H9 (cell line): ENCODE results near the gene ITPR2. TPM values are rescaled to one million over a fixed set of nuclear protein-coding genes. Genes with fewer than 3 reads are reported as not detected.

ENCODE experiments used
- DNase-seq: peaks from one replicate; pipeline ENCODE4 v3.0.0-alpha.2; 2017
- H2AFZ ChIP-seq: one replicate; pipeline ENCODE4 v1.6.1; 2013; ENCODE audit warnings: mild to moderate bottlenecking, low read length, control low read depth, moderate library complexity
- H2AK5ac ChIP-seq: 2 replicates; pipeline ENCODE4 v1.6.1; 2013; ENCODE audit warnings: low read length, control low read depth, mixed read lengths; ENCODE audit not compliant: insufficient read length
- H2BK120ac ChIP-seq: one replicate; pipeline ENCODE4 v1.6.1; 2013; ENCODE audit warnings: low read depth, mild to moderate bottlenecking, low read length, control low read depth, inconsistent platforms; ENCODE audit not compliant: poor library complexity, severe bottlenecking
- H2BK12ac ChIP-seq: 2 replicates; pipeline ENCODE4 v1.6.1; 2013; ENCODE audit warnings: low read length, control low read depth, mixed read lengths, low read depth; ENCODE audit not compliant: insufficient read length
- H2BK15ac ChIP-seq: 2 replicates; pipeline ENCODE4 v1.6.1; 2013; ENCODE audit warnings: low read depth, low read length, control low read depth
- H2BK20ac ChIP-seq: one replicate; pipeline ENCODE4 v1.6.1; 2013; ENCODE audit warnings: low read depth, mild to moderate bottlenecking, low read length, control low read depth, inconsistent platforms; ENCODE audit not compliant: poor library complexity, severe bottlenecking
- H2BK5ac ChIP-seq: 2 replicates; pipeline ENCODE4 v1.6.1; 2013; ENCODE audit warnings: low read length, control low read depth, mixed read lengths; ENCODE audit not compliant: insufficient read length
- H3K14ac ChIP-seq: 2 replicates; pipeline ENCODE4 v1.6.1; 2013; ENCODE audit warnings: low read length, control low read depth; ENCODE audit not compliant: insufficient read depth
- H3K18ac ChIP-seq: 2 replicates; pipeline ENCODE4 v1.6.1; 2013; ENCODE audit warnings: low read depth, mild to moderate bottlenecking, mixed read lengths, low read length, control low read depth; ENCODE audit not compliant: insufficient read length
- H3K23ac ChIP-seq: 2 replicates; pipeline ENCODE4 v1.6.1; 2013; ENCODE audit warnings: low read length, control low read depth, mixed read lengths, low read depth; ENCODE audit not compliant: insufficient read length
- H3K23me2 ChIP-seq: 2 replicates; pipeline ENCODE4 v1.6.1; 2013; ENCODE audit warnings: low read depth, mild to moderate bottlenecking, mixed read lengths, low read length, control low read depth; ENCODE audit not compliant: insufficient read length, poor library complexity, severe bottlenecking
- H3K27ac ChIP-seq: 2 replicates; pipeline ENCODE4 v1.5.1; 2013; ENCODE audit warnings: low read length, control low read depth, mixed read lengths, low read depth; ENCODE audit not compliant: insufficient read length
- H3K27me3 ChIP-seq: 2 replicates; pipeline ENCODE4 v1.6.1; 2013; ENCODE audit warnings: low read length, control low read depth, inconsistent platforms; ENCODE audit not compliant: insufficient read depth
- H3K4ac ChIP-seq: 2 replicates; pipeline ENCODE4 v1.6.1; 2013; ENCODE audit warnings: low read depth, mild to moderate bottlenecking, control low read depth, inconsistent platforms, low read length, moderate library complexity
- H3K4me1 ChIP-seq: 2 replicates; pipeline ENCODE4 v1.6.1; 2013; ENCODE audit warnings: low read length, control low read depth, inconsistent platforms; ENCODE audit not compliant: insufficient read depth
- H3K4me2 ChIP-seq: 2 replicates; pipeline ENCODE4 v1.6.1; 2013; ENCODE audit warnings: low read length, control low read depth, mixed read lengths; ENCODE audit not compliant: insufficient read length, insufficient read depth
- H3K56ac ChIP-seq: 2 replicates; pipeline ENCODE4 v1.6.1; 2013; ENCODE audit warnings: low read depth, mild to moderate bottlenecking, mixed read lengths, low read length, control low read depth; ENCODE audit not compliant: insufficient read length
- H3K79me1 ChIP-seq: 2 replicates; pipeline ENCODE4 v1.6.1; 2013; ENCODE audit warnings: low read depth, mild to moderate bottlenecking, moderate library complexity, low read length, control low read depth, inconsistent platforms; ENCODE audit not compliant: insufficient read depth, poor library complexity, severe bottlenecking
- H3K79me2 ChIP-seq: 2 replicates; pipeline ENCODE4 v1.6.1; 2013; ENCODE audit warnings: low read length, control low read depth, inconsistent platforms; ENCODE audit not compliant: insufficient read depth
- H3K9ac ChIP-seq: 2 replicates; pipeline ENCODE4 v1.6.1; 2013; ENCODE audit warnings: low read length, control low read depth, mixed read lengths; ENCODE audit not compliant: insufficient read length; ENCODE audit errors: extremely low read depth
- H3K9me3 ChIP-seq: one replicate; pipeline ENCODE4 v1.6.1; 2013; ENCODE audit warnings: low read depth, low read length, inconsistent platforms; ENCODE audit not compliant: control insufficient read depth
- H3T11ph ChIP-seq: one replicate; pipeline ENCODE4 v1.6.1; 2013; ENCODE audit warnings: mild to moderate bottlenecking, low read length, control low read depth, inconsistent platforms
- H4K20me1 ChIP-seq: one replicate; pipeline ENCODE4 v1.6.1; 2013; ENCODE audit not compliant: control insufficient read depth, insufficient read length, insufficient read depth
- H4K5ac ChIP-seq: 2 replicates; pipeline ENCODE4 v1.6.1; 2013; ENCODE audit warnings: low read depth, mild to moderate bottlenecking, mixed read lengths, low read length, control low read depth; ENCODE audit not compliant: insufficient read length
- H4K8ac ChIP-seq: replicated peaks from 2 replicates; pipeline ENCODE4 v1.6.1; 2013; ENCODE audit warnings: low read length, control low read depth, mixed read lengths, low read depth; ENCODE audit not compliant: insufficient read length
- H4K91ac ChIP-seq: 2 replicates; pipeline ENCODE4 v1.6.1; 2013; ENCODE audit warnings: low read depth, mild to moderate bottlenecking, moderate library complexity, mixed read lengths, low read length, control low read depth; ENCODE audit not compliant: insufficient read length
- H3K27ac Mint-ChIP-seq, 3 experiments: 2 replicates in 2 of 3; 3 replicates in 1 of 3; pipeline ENCODE4 v1.8.0; 2020 to 2021; ENCODE audit warnings: mixed read lengths in 3 of 3, mild to moderate bottlenecking in 1 of 3, moderate library complexity in 1 of 3
- H3K27me3 Mint-ChIP-seq: 2 replicates; pipeline ENCODE4 v1.8.0; 2021; ENCODE audit warnings: low read depth, mild to moderate bottlenecking, moderate library complexity, mixed read lengths
- H3K36me3 Mint-ChIP-seq, 3 experiments: 2 replicates in 2 of 3; 3 replicates in 1 of 3; pipeline ENCODE4 v1.8.0; 2020 to 2021; ENCODE audit warnings: low read depth in 3 of 3, mixed read lengths in 3 of 3; ENCODE audit not compliant: insufficient read depth in 1 of 3
- H3K4me1 Mint-ChIP-seq, 2 experiments: 2 replicates each; pipeline ENCODE4 v1.8.0; 2020; ENCODE audit warnings: mixed read lengths in 2 of 2
- H3K4me3 Mint-ChIP-seq, 2 experiments: 2 replicates in 1 of 2; 3 replicates in 1 of 2; pipeline ENCODE4 v1.8.0; 2020 to 2021; ENCODE audit warnings: mild to moderate bottlenecking in 2 of 2, mixed read lengths in 2 of 2, moderate library complexity in 1 of 2
- H3K9me3 Mint-ChIP-seq, 2 experiments: 2 replicates in 1 of 2; 3 replicates in 1 of 2; pipeline ENCODE4 v1.8.0; 2020; ENCODE audit warnings: mild to moderate bottlenecking in 2 of 2, mixed read lengths in 2 of 2, moderate library complexity in 1 of 2
- WGBS: extraction: QIAGEN DNeasy Blood & Tissue Kit; methylation state at CpG from one replicate; pipeline ENCODE4 v1.1.7; 2013; ENCODE audit warnings: missing lambda C conversion rate, low lambda C conversion rate, mixed read lengths; ENCODE audit not compliant: insufficient read length; ENCODE audit errors: extremely low coverage; 5-methylcytosine and 5-hydroxymethylcytosine counted together
- total RNA-seq: library from RNA; stranded (reverse); gene quantifications from 2 replicates; pipeline ENCODE4 v1.2.1, GENCODE V29; 2021
- TF ChIP-seq, protein P1 (sequence below): fragments of 200-600 bp; sonication (generic); conservative IDR thresholded peaks from 3 replicates; pipeline ENCODE4 v1.8.0; 2021; ENCODE audit warnings: antibody characterized with exemption, mild to moderate bottlenecking

ITPR2 gene
- total RNA-seq, 1 experiment from 2014 or later: 14.8 TPM

DNA sequence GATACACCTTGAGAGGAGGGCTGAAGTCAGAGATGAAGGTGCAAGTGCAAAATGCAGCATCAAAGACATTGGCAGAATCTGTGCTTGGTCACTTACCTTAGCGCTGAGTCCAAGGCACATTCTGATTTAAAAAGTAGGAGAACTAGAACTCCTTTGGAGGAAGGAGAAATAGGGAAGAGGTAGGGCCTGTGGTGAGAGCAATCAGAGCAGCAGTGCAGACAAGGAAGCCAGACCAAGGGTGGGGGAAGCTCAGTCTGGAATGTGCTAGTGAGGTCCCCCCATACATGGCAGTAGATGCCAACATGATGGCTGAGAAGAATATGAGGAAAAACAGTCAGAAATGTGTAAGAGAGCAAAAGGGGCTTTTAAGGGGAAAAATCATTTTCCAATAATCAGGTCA is 431.1 kb downstream of the ITPR2 start:
- WGBS: no CpG with 5 or more reads among the region's 1 CpG
- Histone ChIP-seq H3K4me2 (no peak overlapping the region), H3K23ac (no peak overlapping the region), H4K5ac (no peak overlapping the region), H2AK5ac (no peak overlapping the region), H3K79me2 (no peaks in the 10 kb centered on the region), H4K91ac (no peak overlapping the region), H2BK5ac (no peak overlapping the region), H3K56ac (no peak overlapping the region), H2AFZ (no peak overlapping the region), H3K4ac (no peak overlapping the region), H3K27ac (no peak overlapping the region), H3K27me3 (no peaks in the 10 kb centered on the region), H3K9me3 (no peaks in the 10 kb centered on the region), H4K20me1 (peaks cover 2% of the 10 kb centered on the region), H3T11ph (no peak overlapping the region), H3K9ac (no peak overlapping the region), H2BK20ac (no peak overlapping the region), H2BK120ac (no peak overlapping the region), H3K23me2 (no peaks in the 10 kb centered on the region), H4K8ac (no peak overlapping the region), H2BK15ac (no peak overlapping the region), H3K18ac (no peak overlapping the region), H2BK12ac (no peak overlapping the region), H3K4me1 (no peaks in the 10 kb centered on the region), H3K79me1 (no peaks in the 10 kb centered on the region), H3K14ac (no peak overlapping the region)
- Mint-ChIP-seq H3K9me3 (no peaks in the 10 kb centered on the region), H3K36me3 (no peaks in the 10 kb centered on the region), H3K27me3 (no peaks in the 10 kb centered on the region), H3K4me3 (no peak overlapping the region), H3K27ac (no peak overlapping the region), H3K4me1 (no peaks in the 10 kb centered on the region)
- TF ChIP-seq, protein P1, sequence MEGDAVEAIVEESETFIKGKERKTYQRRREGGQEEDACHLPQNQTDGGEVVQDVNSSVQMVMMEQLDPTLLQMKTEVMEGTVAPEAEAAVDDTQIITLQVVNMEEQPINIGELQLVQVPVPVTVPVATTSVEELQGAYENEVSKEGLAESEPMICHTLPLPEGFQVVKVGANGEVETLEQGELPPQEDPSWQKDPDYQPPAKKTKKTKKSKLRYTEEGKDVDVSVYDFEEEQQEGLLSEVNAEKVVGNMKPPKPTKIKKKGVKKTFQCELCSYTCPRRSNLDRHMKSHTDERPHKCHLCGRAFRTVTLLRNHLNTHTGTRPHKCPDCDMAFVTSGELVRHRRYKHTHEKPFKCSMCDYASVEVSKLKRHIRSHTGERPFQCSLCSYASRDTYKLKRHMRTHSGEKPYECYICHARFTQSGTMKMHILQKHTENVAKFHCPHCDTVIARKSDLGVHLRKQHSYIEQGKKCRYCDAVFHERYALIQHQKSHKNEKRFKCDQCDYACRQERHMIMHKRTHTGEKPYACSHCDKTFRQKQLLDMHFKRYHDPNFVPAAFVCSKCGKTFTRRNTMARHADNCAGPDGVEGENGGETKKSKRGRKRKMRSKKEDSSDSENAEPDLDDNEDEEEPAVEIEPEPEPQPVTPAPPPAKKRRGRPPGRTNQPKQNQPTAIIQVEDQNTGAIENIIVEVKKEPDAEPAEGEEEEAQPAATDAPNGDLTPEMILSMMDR: no peak
- no peak for DNase-seq
